HTERT RPE-1 (cell line): ENCODE results near the gene RNF168.
"Not testable (repeated sequence)": the region's sequence is repeated elsewhere in the genome, so short reads cannot be mapped to it uniquely, and the experiment has no call there.

Experiments used
- in situ Hi-C: fragments of 300-500 bp; cut with MboI; formaldehyde crosslinking; loops from 4 replicates; pipeline ENCODE4 v1.14.3; 2020; ENCODE audit warnings: low sequenced_read_pairs

Gene RNF168

GRCh38 chr3:196503196-196504076, at the start of gene RNF168:
Gene RNF168 (minus strand): TSS chr3:196503768. CDS start chr3:196503173, 595 bp downstream.
- in situ Hi-C loops = loop anchor here (25.0 kb wide), 1 partner anchor 241 kb away; no protein-coding TSS in a partner anchor

- in situ Hi-C loops = no loop called here
These were observed 48.7 kb upstream of the RNF168 start for GRCh38 chr3:196552253-196552652.

- in situ Hi-C loops = not testable (repeated sequence)
These were observed 46.6 kb upstream of the RNF168 start for GRCh38 chr3:196550172-196550571.

GRCh38 chr3:196549312-196549711, 45.7 kb upstream of the RNF168 start:
- in situ Hi-C loops = not testable (repeated sequence)

- in situ Hi-C loops = no loop called here
These were observed 43.5 kb upstream of the RNF168 start for GRCh38 chr3:196547067-196547466.

GRCh38 chr3:196546537-196546936, 43.0 kb upstream of the RNF168 start:
- in situ Hi-C loops = no loop called here

GRCh38 chr3:196544491-196544992, 41.0 kb upstream of the RNF168 start:
- in situ Hi-C loops = no loop called here

- in situ Hi-C loops = no loop called here
These were observed 38.3 kb upstream of the RNF168 start for GRCh38 chr3:196541684-196542445.

GRCh38 chr3:196537319-196537984, 33.9 kb upstream of the RNF168 start:
- in situ Hi-C loops = no loop called here

- in situ Hi-C loops = no loop called here
These were observed 29.7 kb upstream of the RNF168 start for GRCh38 chr3:196533260-196533681.

GRCh38 chr3:196531418-196531817, 27.9 kb upstream of the RNF168 start:
- in situ Hi-C loops = no loop called here

- in situ Hi-C loops = no loop called here
These were observed 25.2 kb upstream of the RNF168 start for GRCh38 chr3:196528639-196529233.

GRCh38 chr3:196525141-196525540, 21.6 kb upstream of the RNF168 start:
- in situ Hi-C loops = no loop called here

- in situ Hi-C loops = loop anchor here (25.0 kb wide), 1 partner anchor 262 kb away; no protein-coding TSS in a partner anchor
These were observed 21.0 kb upstream of the RNF168 start for GRCh38 chr3:196524527-196524926.

GRCh38 chr3:196523841-196524240, 20.3 kb upstream of the RNF168 start:
- in situ Hi-C loops = loop anchor here (25.0 kb wide), 1 partner anchor 262 kb away; no protein-coding TSS in a partner anchor

- in situ Hi-C loops = loop anchor here (25.0 kb wide), 1 partner anchor 259 kb away; no protein-coding TSS in a partner anchor
These were observed 17.7 kb upstream of the RNF168 start for GRCh38 chr3:196521291-196521690.

- in situ Hi-C loops = loop anchor here (25.0 kb wide), 1 partner anchor 257 kb away; no protein-coding TSS in a partner anchor
These were observed 16.1 kb upstream of the RNF168 start for GRCh38 chr3:196519718-196520082.

GRCh38 chr3:196518966-196519717, 15.6 kb upstream of the RNF168 start:
- in situ Hi-C loops = loop anchor here (25.0 kb wide), 1 partner anchor 257 kb away; no protein-coding TSS in a partner anchor

GRCh38 chr3:196517919-196518318, 14.4 kb upstream of the RNF168 start:
- in situ Hi-C loops = loop anchor here (25.0 kb wide), 1 partner anchor 256 kb away; no protein-coding TSS in a partner anchor
